Measurements from ENCODE around the gene FGFR2. TPM values are rescaled to one million over a fixed set of nuclear protein-coding genes. Genes with fewer than 3 reads are reported as not detected.

The FGFR2 gene
- total and polyA plus RNA-seq, 2 of the 4 experiments (the other 2 are of a cell fraction) = not detected

DNA sequence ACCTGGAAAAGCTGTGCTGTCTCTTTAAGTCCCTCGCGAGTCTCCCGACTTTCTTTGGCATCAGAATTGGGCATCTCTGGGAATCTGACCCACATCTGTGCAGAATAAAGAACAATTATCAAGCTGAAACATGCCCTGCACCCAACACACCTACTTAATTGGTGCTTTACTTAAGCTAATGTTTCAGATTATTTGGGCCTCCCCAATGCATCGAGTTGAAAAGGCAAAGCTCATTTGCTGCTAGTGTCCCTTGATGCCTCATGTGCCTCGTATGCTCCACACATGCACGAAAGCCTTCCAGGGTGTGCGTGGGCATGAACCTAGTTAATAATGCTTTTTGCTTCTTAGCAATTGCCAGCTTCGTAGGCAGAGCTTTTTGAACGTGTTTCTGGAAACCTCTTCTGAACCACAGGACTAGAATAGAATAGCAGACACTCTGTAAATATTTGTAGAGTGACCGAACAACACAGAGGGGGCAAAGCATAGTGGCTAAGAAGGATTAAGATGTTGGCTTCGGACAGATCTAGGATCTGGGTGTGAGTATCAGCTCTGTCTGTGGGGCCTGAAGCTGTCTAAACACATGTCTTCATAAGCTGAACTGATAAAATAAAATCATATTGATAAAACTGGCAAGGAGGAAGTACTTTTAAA is 26.7 kb upstream of the FGFR2 start:
- ATAC-seq (ENCODE audit: low read depth) (no peak), DNase-seq (no peak)
- CTCF ChIA-PET = no interaction called here
- 45% methylated on average over 6 of the region's 11 CpGs; no CpG with 5 or more reads in 1 of the 2 experiments for WGBS, 2 experiments (ENCODE audit: extremely low coverage in 2 of 2, insufficient read length in 1 of 2)
- Histone ChIP-seq H3K9me1 (ENCODE audit: insufficient read depth, low read length) (no peaks in the 10 kb centered on the region), H3K4me1 (ENCODE audit: control insufficient read depth, insufficient read depth, low read length) (no peaks in the 10 kb centered on the region), H3K23ac (ENCODE audit: low read depth, low read length) (no peak overlapping the region), H3K9ac (ENCODE audit: low read depth, low read length) (no peak overlapping the region), H3K4ac (ENCODE audit: low read depth, low read length) (no peak overlapping the region), H2AK5ac (ENCODE audit: low read depth, low read length) (no peak overlapping the region), H3K79me1 (ENCODE audit: low read depth in 1 of 2, low read length in 2 of 2) (no peaks in the 10 kb centered on the region), H4K91ac (ENCODE audit: insufficient read depth, low read depth, low read length) (no peak overlapping the region), H2AFZ (replicated peaks; ENCODE audit: low read length, poor library complexity) (no peak overlapping the region), H4K8ac (ENCODE audit: low read depth in 2 of 2, low read length in 2 of 2) (no peak overlapping the region), H3K27me3 (ENCODE audit: control insufficient read depth, insufficient read depth, low read length) (no peaks in the 10 kb centered on the region), H3K4me2 (ENCODE audit: low read depth, low read length) (no peak overlapping the region), H2AK9ac (replicated peaks; ENCODE audit: low read depth, low read length, poor library complexity) (no peak overlapping the region), H3K9me3 (ENCODE audit: control insufficient read depth, insufficient read depth, low read length) (peaks cover 22% of the 10 kb centered on the region), H3K14ac (replicated peaks; ENCODE audit: low read depth, low read length) (no peak overlapping the region), H3K56ac (ENCODE audit: extremely low read depth, insufficient read depth, low read length) (no peak overlapping the region), H4K20me1 (ENCODE audit: insufficient read depth, low read length) (no peaks in the 10 kb centered on the region), H2BK5ac (ENCODE audit: low read depth, low read length, poor library complexity, severe bottlenecking) (no peak overlapping the region), H3K4me3 (ENCODE audit: insufficient read depth, low read depth, low read length) (no peak overlapping the region), H2BK20ac (ENCODE audit: low read depth, low read length) (no peak overlapping the region), H4K5ac (ENCODE audit: low read depth, low read length) (no peak overlapping the region), H3K27ac (ENCODE audit: insufficient read depth, low read length) (no peak overlapping the region), H3K36me3 (ENCODE audit: control insufficient read depth, insufficient read depth, low read length) (no peaks in the 10 kb centered on the region), H2BK120ac (ENCODE audit: low read depth, low read length) (no peak overlapping the region), H3K18ac (ENCODE audit: low read depth, low read length) (no peak overlapping the region), H2BK15ac (ENCODE audit: low read depth, low read length) (no peak overlapping the region)
- POLR2A ChIA-PET (ENCODE audit: unreplicated experiment) = no interaction called here
- intact Hi-C loops (cut with micrococcal nuclease) = no loop called here
- in situ Hi-C loops (cut with MboI; ENCODE audit: low sequenced_read_pairs) = no loop called here
- TF ChIP-seq SMC3 (IDR thresholded peaks at IDR 0.05; ENCODE audit: low read depth, low read length) (no peak), NFE2L2 (IDR thresholded peaks at IDR 0.05; ENCODE audit: low read depth, low read length) (no peak), MAZ (IDR thresholded peaks at IDR 0.05; ENCODE audit: borderline replicate concordance, low read depth, low read length) (no peak)
- TF ChIP-seq, protein P1, sequence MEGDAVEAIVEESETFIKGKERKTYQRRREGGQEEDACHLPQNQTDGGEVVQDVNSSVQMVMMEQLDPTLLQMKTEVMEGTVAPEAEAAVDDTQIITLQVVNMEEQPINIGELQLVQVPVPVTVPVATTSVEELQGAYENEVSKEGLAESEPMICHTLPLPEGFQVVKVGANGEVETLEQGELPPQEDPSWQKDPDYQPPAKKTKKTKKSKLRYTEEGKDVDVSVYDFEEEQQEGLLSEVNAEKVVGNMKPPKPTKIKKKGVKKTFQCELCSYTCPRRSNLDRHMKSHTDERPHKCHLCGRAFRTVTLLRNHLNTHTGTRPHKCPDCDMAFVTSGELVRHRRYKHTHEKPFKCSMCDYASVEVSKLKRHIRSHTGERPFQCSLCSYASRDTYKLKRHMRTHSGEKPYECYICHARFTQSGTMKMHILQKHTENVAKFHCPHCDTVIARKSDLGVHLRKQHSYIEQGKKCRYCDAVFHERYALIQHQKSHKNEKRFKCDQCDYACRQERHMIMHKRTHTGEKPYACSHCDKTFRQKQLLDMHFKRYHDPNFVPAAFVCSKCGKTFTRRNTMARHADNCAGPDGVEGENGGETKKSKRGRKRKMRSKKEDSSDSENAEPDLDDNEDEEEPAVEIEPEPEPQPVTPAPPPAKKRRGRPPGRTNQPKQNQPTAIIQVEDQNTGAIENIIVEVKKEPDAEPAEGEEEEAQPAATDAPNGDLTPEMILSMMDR (conservative IDR thresholded peaks at IDR 0.05; ENCODE audit: low read depth, low read length) = no peak
- dilution Hi-C loops (cut with HindIII; ENCODE audit: low sequenced_read_pairs, unreplicated experiment) = no loop called here
- BruUV-seq (replicated peaks) = no TSS peak

All from IMR-90 (cell line).